ENCODE results near the gene FKRP. TPM values are rescaled to one million over a fixed set of nuclear protein-coding genes. Genes with fewer than 3 reads are reported as not detected.

The FKRP gene
- total and polyA plus RNA-seq, 2 of the 13 experiments (the other 11 are each of a cell fraction or from before 2014, with no cell fraction given) = 7.3 to 9.8 TPM

DNA sequence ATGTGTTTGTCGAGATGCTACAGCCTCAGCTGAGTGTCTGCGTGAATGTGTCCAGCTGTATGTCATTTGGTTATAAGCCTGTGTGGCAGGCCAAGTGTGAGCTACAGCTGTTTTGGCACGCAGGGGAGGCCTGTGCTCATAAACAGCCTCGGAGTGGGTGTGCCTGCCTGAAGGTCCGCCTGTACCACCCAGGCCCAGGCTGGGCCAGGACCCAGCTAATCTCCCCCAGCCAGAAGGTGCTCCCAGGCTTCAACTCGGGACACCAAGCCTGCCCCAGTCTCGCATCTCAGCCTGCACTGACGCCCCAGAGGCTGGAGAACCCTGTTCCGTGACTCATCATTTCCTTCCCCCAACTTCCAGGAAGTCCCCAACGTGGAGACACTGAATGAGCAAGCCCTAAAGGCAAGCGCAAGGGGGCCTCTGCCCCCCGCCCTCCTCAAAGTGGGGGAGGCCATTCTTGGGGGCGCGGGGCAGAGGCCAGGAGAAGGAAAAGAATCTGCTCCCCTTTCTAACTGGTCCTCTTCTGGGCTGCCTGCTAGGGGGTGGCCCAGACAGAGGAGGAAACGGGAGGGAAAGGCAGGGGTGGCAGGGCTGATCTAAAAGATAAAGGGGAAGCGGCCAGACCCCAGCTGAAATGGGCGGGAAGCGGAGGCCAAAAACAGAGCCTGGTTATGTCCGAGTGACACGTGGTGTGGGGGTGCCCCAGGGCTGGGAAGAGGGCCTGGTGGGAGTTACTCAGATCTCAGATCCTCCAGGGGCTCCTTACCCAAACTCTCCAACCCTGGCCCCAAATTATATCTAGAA is 40.6 kb downstream of the FKRP start (continued):
- no peak for TF ChIP-seq ZNF652 (CRISPR knock-in tag; IDR thresholded peaks at IDR 0.05; ENCODE audit: borderline replicate concordance, low read depth)
- TF ChIP-seq HIVEP1 (CRISPR knock-in tag; IDR thresholded peaks at IDR 0.05) = peak; percentile 59; the same call in 1 of the 2 replicates
- peak; percentile 64 for TF ChIP-seq AGO2 (optimal IDR thresholded peaks at IDR 0.05; ENCODE audit: low read depth, low read length)
- TF ChIP-seq, protein P1, sequence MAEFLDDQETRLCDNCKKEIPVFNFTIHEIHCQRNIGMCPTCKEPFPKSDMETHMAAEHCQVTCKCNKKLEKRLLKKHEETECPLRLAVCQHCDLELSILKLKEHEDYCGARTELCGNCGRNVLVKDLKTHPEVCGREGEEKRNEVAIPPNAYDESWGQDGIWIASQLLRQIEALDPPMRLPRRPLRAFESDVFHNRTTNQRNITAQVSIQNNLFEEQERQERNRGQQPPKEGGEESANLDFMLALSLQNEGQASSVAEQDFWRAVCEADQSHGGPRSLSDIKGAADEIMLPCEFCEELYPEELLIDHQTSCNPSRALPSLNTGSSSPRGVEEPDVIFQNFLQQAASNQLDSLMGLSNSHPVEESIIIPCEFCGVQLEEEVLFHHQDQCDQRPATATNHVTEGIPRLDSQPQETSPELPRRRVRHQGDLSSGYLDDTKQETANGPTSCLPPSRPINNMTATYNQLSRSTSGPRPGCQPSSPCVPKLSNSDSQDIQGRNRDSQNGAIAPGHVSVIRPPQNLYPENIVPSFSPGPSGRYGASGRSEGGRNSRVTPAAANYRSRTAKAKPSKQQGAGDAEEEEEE (CRISPR knock-in tag; IDR thresholded peaks at IDR 0.05; ENCODE audit: borderline replicate concordance) = no peak
- TF ChIP-seq GMEB2 (CRISPR knock-in tag; IDR thresholded peaks at IDR 0.05; ENCODE audit: low read depth) = no peak
- no peak for TF ChIP-seq ZFP90 (CRISPR knock-in tag; IDR thresholded peaks at IDR 0.05; ENCODE audit: borderline replicate concordance)
- TF ChIP-seq ZNF205 (CRISPR knock-in tag; IDR thresholded peaks at IDR 0.05) = no peak
- peak; percentile 68; the same call in 1 of the 2 replicates for TF ChIP-seq SSRP1 (CRISPR knock-in tag; IDR thresholded peaks at IDR 0.05)
- TF ChIP-seq FOXK1 (CRISPR knock-in tag; IDR thresholded peaks at IDR 0.05; ENCODE audit: borderline replicate concordance, low read depth) = 0 out of 2 replicates have a peak, but pooled peaks have one; percentile 12
- TF ChIP-seq ZNF687 (CRISPR knock-in tag; IDR thresholded peaks at IDR 0.05) = peak; percentile 77
- no peak for TF ChIP-seq ZNF549 (CRISPR knock-in tag; IDR thresholded peaks at IDR 0.05)
- TF ChIP-seq ZNF878 (CRISPR knock-in tag; IDR thresholded peaks at IDR 0.05) = no peak
- no peak for TF ChIP-seq KDM1A (CRISPR knock-in tag; IDR thresholded peaks at IDR 0.05)
- no peak for TF ChIP-seq ETS1 (CRISPR knock-in tag; IDR thresholded peaks at IDR 0.05)
- no peak for TF ChIP-seq ZMYM2 (CRISPR knock-in tag; IDR thresholded peaks at IDR 0.05)
- TF ChIP-seq, protein P2, sequence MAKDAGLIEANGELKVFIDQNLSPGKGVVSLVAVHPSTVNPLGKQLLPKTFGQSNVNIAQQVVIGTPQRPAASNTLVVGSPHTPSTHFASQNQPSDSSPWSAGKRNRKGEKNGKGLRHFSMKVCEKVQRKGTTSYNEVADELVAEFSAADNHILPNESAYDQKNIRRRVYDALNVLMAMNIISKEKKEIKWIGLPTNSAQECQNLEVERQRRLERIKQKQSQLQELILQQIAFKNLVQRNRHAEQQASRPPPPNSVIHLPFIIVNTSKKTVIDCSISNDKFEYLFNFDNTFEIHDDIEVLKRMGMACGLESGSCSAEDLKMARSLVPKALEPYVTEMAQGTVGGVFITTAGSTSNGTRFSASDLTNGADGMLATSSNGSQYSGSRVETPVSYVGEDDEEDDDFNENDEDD (CRISPR knock-in tag; IDR thresholded peaks at IDR 0.05; ENCODE audit: borderline replicate concordance) = peak; percentile 23; the same call in 1 of the 2 replicates
- TF ChIP-seq ZNF468 (CRISPR knock-in tag; IDR thresholded peaks at IDR 0.05) = no peak
- no peak for TF ChIP-seq LBX2 (CRISPR knock-in tag; IDR thresholded peaks at IDR 0.05; ENCODE audit: borderline replicate concordance)
- peak; percentile 77 for TF ChIP-seq MAFG (CRISPR knock-in tag; IDR thresholded peaks at IDR 0.05)
